Cardiac septum (tissue), 1 donor: ENCODE results near the gene PAK2. TPM values are rescaled to one million over a fixed set of nuclear protein-coding genes. Genes with fewer than 3 reads are reported as not detected.

Source experiments
- total RNA-seq: library from RNA; stranded (reverse); fragmentation: NEBNext Ultra II Directional; extraction: Animal tissue kit (Norgen Biotek cat#: 25700); gene quantifications from one replicate; pipeline ENCODE4 v1.2.1, GENCODE V29; 2021
- donor health status: DM: no; HTN: no; CAD: no.

PAK2 gene
- total RNA-seq, 1 donor from 2014 or later: 43.3 TPM

Other genes with a start within 250 kb of the PAK2 start
- gene RNF168, start 236.1 kb upstream of the PAK2 start, total RNA-seq: 21.8 TPM
- gene SMCO1, start 224.5 kb upstream of the PAK2 start, total RNA-seq: 28.7 TPM
- gene WDR53, start 171.3 kb upstream of the PAK2 start, total RNA-seq: 8.4 TPM
- 6.4 TPM for gene FBXO45, start 171.2 kb upstream of the PAK2 start, total RNA-seq
- gene NRROS, start 100.2 kb upstream of the PAK2 start, total RNA-seq: 2.6 TPM
- 1.2 TPM for gene CEP19, start 27.6 kb upstream of the PAK2 start, total RNA-seq
- gene PIGX, start 27.5 kb upstream of the PAK2 start, total RNA-seq: 16.9 TPM
- gene SENP5, start 128.1 kb downstream of the PAK2 start, total RNA-seq: 21.6 TPM
- 47.1 TPM for gene NCBP2, start 202.7 kb downstream of the PAK2 start, total RNA-seq
- 5.9 TPM for gene PIGZ, start 229.0 kb downstream of the PAK2 start, total RNA-seq